Measurements from ENCODE around the gene GJA10.

The GJA10 gene

GRCh38 chr6:89938014-89938413 is 43.7 kb downstream of the GJA10 start:
- H3K4me3 ChIP-seq (ENCODE audit: low read depth in 1 of 2, low read length in 1 of 2): no peak overlapping the region
- H3K27me3 ChIP-seq: no peaks in the 10 kb centered on the region
- no peak for TF ChIP-seq CTCF (IDR thresholded peaks at IDR 0.05)
- H3K36me3 ChIP-seq: no peaks in the 10 kb centered on the region
- H3K27ac ChIP-seq: no peak overlapping the region
- H3K9me3 ChIP-seq: no peaks in the 10 kb centered on the region
- no peaks in the 10 kb centered on the region for H3K4me1 ChIP-seq (ENCODE audit: control insufficient read depth in 1 of 2, insufficient read depth in 1 of 2, low read depth in 1 of 2, low read length in 1 of 2)

GRCh38 chr6:89939144-89939543 is 44.9 kb downstream of the GJA10 start:
- no peaks in the 10 kb centered on the region for H3K36me3 ChIP-seq
- no peak overlapping the region for H3K27ac ChIP-seq
- H3K4me1 ChIP-seq (ENCODE audit: control insufficient read depth in 1 of 2, insufficient read depth in 1 of 2, low read depth in 1 of 2, low read length in 1 of 2): no peaks in the 10 kb centered on the region
- no peak for TF ChIP-seq CTCF (IDR thresholded peaks at IDR 0.05)
- H3K9me3 ChIP-seq: no peaks in the 10 kb centered on the region
- H3K4me3 ChIP-seq (ENCODE audit: low read depth in 1 of 2, low read length in 1 of 2): no peak overlapping the region
- H3K27me3 ChIP-seq: no peaks in the 10 kb centered on the region

- no peak overlapping the region for H3K27ac ChIP-seq
- no peaks in the 10 kb centered on the region for H3K27me3 ChIP-seq
- no peak overlapping the region for H3K4me3 ChIP-seq (ENCODE audit: low read depth in 1 of 2, low read length in 1 of 2)
- no peaks in the 10 kb centered on the region for H3K36me3 ChIP-seq
- no peaks in the 10 kb centered on the region for H3K4me1 ChIP-seq (ENCODE audit: control insufficient read depth in 1 of 2, insufficient read depth in 1 of 2, low read depth in 1 of 2, low read length in 1 of 2)
- H3K9me3 ChIP-seq: no peaks in the 10 kb centered on the region
- no peak for TF ChIP-seq CTCF (IDR thresholded peaks at IDR 0.05)
These were observed 46.2 kb downstream of the GJA10 start for GRCh38 chr6:89940225-89941027.

- no peak for TF ChIP-seq CTCF (IDR thresholded peaks at IDR 0.05)
These were observed 46.9 kb downstream of the GJA10 start for GRCh38 chr6:89941031-89941762.

GRCh38 chr6:89941763-89942497 is 47.7 kb downstream of the GJA10 start:
- no peak for TF ChIP-seq CTCF (IDR thresholded peaks at IDR 0.05)
- Histone ChIP-seq H3K9me3 (no peaks in the 10 kb centered on the region), H3K36me3 (no peaks in the 10 kb centered on the region), H3K4me3 (ENCODE audit: low read depth in 1 of 2, low read length in 1 of 2) (no peak overlapping the region), H3K4me1 (ENCODE audit: control insufficient read depth in 1 of 2, insufficient read depth in 1 of 2, low read depth in 1 of 2, low read length in 1 of 2) (no peaks in the 10 kb centered on the region), H3K27ac (no peak overlapping the region), H3K27me3 (no peaks in the 10 kb centered on the region)

More at GRCh38 chr6:89941031-89941762, 46.9 kb downstream of the GJA10 start:
- Histone ChIP-seq H3K4me1 (ENCODE audit: control insufficient read depth in 1 of 2, insufficient read depth in 1 of 2, low read depth in 1 of 2, low read length in 1 of 2) (no peaks in the 10 kb centered on the region), H3K27me3 (no peaks in the 10 kb centered on the region), H3K27ac (no peak overlapping the region), H3K9me3 (no peaks in the 10 kb centered on the region), H3K36me3 (no peaks in the 10 kb centered on the region), H3K4me3 (ENCODE audit: low read depth in 1 of 2, low read length in 1 of 2) (no peak overlapping the region)

Measured in neutrophil (primary cell).